Esophagus squamous epithelium (tissue), 5 donors: ENCODE data around the gene BACH2. TPM values are rescaled to one million over a fixed set of nuclear protein-coding genes. Genes with fewer than 3 reads are reported as not detected.
A peak's percentile ranks its signal among the peaks of the same experiment; 100 is the strongest.

Source experiments
- DNase-seq: peaks from one replicate; lab custom pipeline; 2025; lab: John Stamatoyannopoulos, UW
- H3K27ac ChIP-seq, 4 donors: fragments of 200-600 bp; sonication (generic); one replicate each; pipeline ENCODE4 v1.5.1; 2016 to 2019; ENCODE audit warnings: mild to moderate bottlenecking in 1 of 4
- H3K27me3 ChIP-seq, 4 donors: fragments of 200-600 bp; sonication (generic); 1 replicate in 3 of 4; 2 replicates in 1 of 4; pipeline versions ENCODE4 v1.5.1 to v1.6.0; 2017 to 2021; ENCODE audit warnings: antibody characterized with exemption in 1 of 4
- H3K36me3 ChIP-seq, 3 donors: fragments of 200-600 bp; sonication (generic); one replicate each; pipeline ENCODE4 v1.5.1; 2016 to 2019
- H3K4me1 ChIP-seq, 3 donors: fragments of 200-600 bp; sonication (generic); one replicate each; pipeline ENCODE4 v1.5.1; 2017 to 2019
- H3K4me3 ChIP-seq, 4 donors: fragments of 200-600 bp; sonication (generic); 1 replicate in 3 of 4; 2 replicates in 1 of 4; pipeline ENCODE4 v1.5.1; 2016 to 2019; ENCODE audit warnings: mild to moderate bottlenecking in 2 of 4, moderate library complexity in 1 of 4
- H3K9me3 ChIP-seq, 3 donors: fragments of 200-600 bp; sonication (generic); one replicate each; pipeline ENCODE4 v1.5.1; 2016 to 2019
- POLR2A ChIP-seq, 4 donors: fragments of 450-650 bp; IDR thresholded peaks; one replicate each; pipeline ENCODE4 v1.6.1; 2017; ENCODE audit warnings: antibody characterized with exemption in 4 of 4, mild to moderate bottlenecking in 4 of 4, moderate library complexity in 3 of 4
- WGBS, 2 donors: methylation state at CpG; one replicate each; pipeline ENCODE4 v1.1.5; 2018; 5-methylcytosine and 5-hydroxymethylcytosine counted together
- intact Hi-C: fragments of 100-400 bp; cut with DNase I; formaldehyde crosslinking; loops from one replicate; pipeline ENCODE4 v1.15.0; 2022
- total RNA-seq, 4 donors: library from RNA; depleted of rRNA; stranded (reverse); fragments of >200 nt; gene quantifications; one replicate each; pipeline ENCODE4 v1.1.0, GENCODE V29; 2016
- TF ChIP-seq, protein P1 (sequence below), 6 experiments: fragments of 450-650 bp in 4 of 6; fragments of 200-600 bp in 2 of 6; sonication (generic) in 2 of 6; IDR thresholded peaks; one replicate each; pipeline ENCODE4 v1.5.1; 2016 to 2019; ENCODE audit warnings: antibody characterized with exemption in 6 of 6, mild to moderate bottlenecking in 4 of 6, moderate library complexity in 4 of 6
- donor health status: DM: yes; HTN: yes; CAD: no.

BACH2 gene
- total RNA-seq, 4 donors from 2014 or later = 0.22 to 6.1 (median 0.66) TPM

DNA sequence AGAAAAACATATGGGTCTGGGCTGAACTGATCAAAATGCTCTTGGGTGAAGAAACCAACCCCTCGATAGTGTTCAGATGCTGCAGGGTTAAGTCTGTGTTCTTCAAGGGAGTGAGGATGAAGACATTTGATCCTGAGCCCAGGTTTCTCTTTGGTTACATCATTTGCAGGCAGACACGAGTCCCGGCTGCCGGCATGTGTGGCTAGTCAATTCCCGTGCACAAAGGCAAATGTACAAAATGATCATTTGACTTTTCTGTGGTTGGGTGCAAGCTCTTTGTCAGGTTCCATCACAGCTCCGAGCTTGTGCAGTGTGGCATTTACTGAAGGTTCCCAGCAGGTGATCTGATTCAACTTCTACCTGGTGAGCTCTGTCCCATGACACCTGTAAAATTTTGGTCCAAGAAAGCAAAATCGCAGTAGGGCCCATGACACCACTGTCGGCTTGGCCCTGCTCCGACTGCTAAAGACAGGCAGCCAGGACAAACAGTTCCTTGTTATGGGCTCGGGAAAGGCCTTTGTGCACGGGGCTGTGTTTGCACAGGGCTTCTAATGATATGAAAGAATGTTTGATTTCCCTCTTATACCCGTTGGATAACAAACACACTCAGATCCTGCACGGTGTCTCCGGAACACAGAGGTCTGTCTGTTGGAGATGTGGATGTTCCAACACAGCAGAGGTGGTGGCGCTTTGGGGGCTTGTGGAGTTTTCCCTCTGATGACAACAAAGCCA is 355.4 kb downstream of the BACH2 start:
- WGBS, 2 donors = 41 to 42% methylated on average over 12 to 13 of the region's 15 CpGs
- H3K27ac ChIP-seq = no peak overlapping the region

DNA sequence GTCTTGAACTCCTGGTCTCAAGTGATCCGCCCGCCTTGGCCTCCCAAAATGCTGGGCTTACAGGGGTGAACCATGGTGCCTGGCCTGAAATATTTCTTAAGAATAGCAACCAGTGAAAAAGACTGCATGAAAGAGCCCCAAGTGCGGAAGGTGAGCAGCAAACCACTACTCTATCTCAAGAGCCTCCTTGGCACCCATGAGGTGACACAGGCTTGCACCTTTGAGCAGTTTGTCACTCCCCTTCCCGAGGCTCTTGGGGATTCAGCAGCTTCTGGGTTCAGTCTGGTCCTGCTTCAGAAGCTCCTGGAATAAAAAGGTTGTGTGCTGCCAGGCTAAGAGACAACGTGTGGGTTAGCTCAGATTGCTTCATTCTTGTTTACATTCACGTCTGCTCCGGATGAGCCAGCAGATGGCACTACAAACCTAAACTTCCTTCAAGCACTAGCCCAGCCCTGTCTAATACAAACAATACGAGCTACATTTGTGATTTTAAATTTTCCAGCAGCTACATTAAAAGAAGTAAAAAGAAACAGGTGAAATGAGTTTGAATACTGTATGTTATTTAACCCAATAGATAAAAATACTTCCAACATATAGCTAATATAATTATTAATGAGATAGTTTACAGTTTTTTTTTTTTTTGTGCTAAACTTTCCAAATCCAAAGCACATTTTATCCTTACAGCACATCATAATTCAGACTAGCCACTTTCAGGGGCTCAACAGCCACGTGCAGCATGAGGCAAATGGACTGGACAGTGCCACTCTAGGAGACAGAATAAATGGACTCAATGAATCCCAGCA is 356.2 kb downstream of the BACH2 start:
- H3K9me3 ChIP-seq = no peaks in the 10 kb centered on the region
- DNase-seq = no peak
- WGBS, 2 donors = 18 to 23% methylated on average over 7 to 8 of the region's 9 CpGs
- no peak for TF ChIP-seq POLR2A (IDR thresholded peaks at IDR 0.05)
- TF ChIP-seq, protein P1, sequence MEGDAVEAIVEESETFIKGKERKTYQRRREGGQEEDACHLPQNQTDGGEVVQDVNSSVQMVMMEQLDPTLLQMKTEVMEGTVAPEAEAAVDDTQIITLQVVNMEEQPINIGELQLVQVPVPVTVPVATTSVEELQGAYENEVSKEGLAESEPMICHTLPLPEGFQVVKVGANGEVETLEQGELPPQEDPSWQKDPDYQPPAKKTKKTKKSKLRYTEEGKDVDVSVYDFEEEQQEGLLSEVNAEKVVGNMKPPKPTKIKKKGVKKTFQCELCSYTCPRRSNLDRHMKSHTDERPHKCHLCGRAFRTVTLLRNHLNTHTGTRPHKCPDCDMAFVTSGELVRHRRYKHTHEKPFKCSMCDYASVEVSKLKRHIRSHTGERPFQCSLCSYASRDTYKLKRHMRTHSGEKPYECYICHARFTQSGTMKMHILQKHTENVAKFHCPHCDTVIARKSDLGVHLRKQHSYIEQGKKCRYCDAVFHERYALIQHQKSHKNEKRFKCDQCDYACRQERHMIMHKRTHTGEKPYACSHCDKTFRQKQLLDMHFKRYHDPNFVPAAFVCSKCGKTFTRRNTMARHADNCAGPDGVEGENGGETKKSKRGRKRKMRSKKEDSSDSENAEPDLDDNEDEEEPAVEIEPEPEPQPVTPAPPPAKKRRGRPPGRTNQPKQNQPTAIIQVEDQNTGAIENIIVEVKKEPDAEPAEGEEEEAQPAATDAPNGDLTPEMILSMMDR (IDR thresholded peaks at IDR 0.05) = peak in 5 of 6 experiments; percentile 53 to 82 (median 75)
- no peaks in the 10 kb centered on the region for H3K36me3 ChIP-seq
- no peak overlapping the region for H3K4me3 ChIP-seq
- H3K4me1 ChIP-seq = peaks cover 0 to 20% (median 0%) of the 10 kb centered on the region in 3 donors
- H3K27me3 ChIP-seq = no peaks in the 10 kb centered on the region
- no peak overlapping the region for H3K27ac ChIP-seq
- intact Hi-C loops = loop anchor here (5.0 kb wide), 1 partner anchor 537 kb away; no protein-coding TSS in a partner anchor

More for the DNA sequence above, 355.4 kb downstream of the BACH2 start:
- intact Hi-C loops = loop anchor here (5.0 kb wide), 1 partner anchor 536 kb away; no protein-coding TSS in a partner anchor
- H3K36me3 ChIP-seq = no peaks in the 10 kb centered on the region
- H3K4me3 ChIP-seq = no peak overlapping the region
- peaks cover 0 to 20% (median 0%) of the 10 kb centered on the region in 3 donors for H3K4me1 ChIP-seq
- H3K9me3 ChIP-seq = no peaks in the 10 kb centered on the region
- no peak for DNase-seq
- TF ChIP-seq POLR2A (IDR thresholded peaks at IDR 0.05) = no peak
- TF ChIP-seq, protein P1 (IDR thresholded peaks at IDR 0.05) = no peak
- H3K27me3 ChIP-seq = no peaks in the 10 kb centered on the region

DNA sequence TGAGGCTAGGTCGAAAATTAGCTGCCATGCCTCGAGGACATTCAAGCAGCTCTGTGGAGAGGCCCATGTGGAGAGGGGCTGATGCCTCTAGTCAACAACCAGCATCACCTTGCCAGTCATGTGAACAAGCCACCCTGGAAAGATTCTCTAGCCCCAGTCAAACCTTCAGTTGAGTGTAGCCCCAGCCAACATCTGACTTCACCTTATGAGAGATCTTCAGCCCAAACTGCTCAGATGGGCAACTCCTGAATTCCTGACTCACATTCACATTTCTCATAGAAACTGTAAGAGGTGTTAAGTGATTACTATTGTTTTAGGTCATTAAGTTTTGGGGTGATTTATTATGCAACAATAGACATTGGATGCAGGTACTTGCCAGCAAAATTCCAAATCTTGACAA is 357.5 kb downstream of the BACH2 start:
- no peak for DNase-seq
- WGBS, 2 donors = 81 to 94% methylated on average over 2 of the region's 2 CpGs
- Histone ChIP-seq H3K36me3 (no peaks in the 10 kb centered on the region), H3K27me3 (no peaks in the 10 kb centered on the region), H3K27ac (no peak overlapping the region), H3K4me3 (no peak overlapping the region), H3K9me3 (no peaks in the 10 kb centered on the region), H3K4me1 (peaks cover 0 to 20% (median 0%) of the 10 kb centered on the region in 3 donors)
- intact Hi-C loops = loop anchor here (10.0 kb wide), 1 partner anchor 456 kb away; no protein-coding TSS in a partner anchor
- TF ChIP-seq, protein P1 (IDR thresholded peaks at IDR 0.05) = no peak
- no peak for TF ChIP-seq POLR2A (IDR thresholded peaks at IDR 0.05)

DNA sequence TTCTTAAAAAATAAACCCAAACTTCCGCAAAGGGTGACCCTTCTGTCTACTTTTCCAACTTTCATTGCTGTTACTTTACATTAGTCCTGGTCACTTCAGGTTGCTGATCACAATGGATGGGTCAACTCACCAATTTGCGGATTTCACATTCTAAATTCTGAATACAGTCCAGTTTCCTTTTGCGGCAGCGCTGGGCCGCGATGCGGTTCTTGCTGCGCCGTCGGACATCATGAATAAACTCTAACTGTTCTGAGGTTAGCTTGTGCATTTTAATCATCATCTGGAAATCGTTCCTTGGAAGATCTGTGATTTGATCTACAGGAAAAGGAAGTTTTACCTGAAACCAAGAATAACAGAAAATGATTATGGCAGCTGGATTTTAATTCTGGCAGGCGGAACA is 358.6 kb downstream of the BACH2 start:
- TF ChIP-seq, protein P1 (IDR thresholded peaks at IDR 0.05) = no peak
- no peak for TF ChIP-seq POLR2A (IDR thresholded peaks at IDR 0.05)
- WGBS, 2 donors = 81 to 87% methylated on average over 6 to 12 of the region's 12 CpGs
- peaks cover 0 to 20% (median 0%) of the 10 kb centered on the region in 3 donors for H3K4me1 ChIP-seq

More for the DNA sequence above, 358.6 kb downstream of the BACH2 start:
- intact Hi-C loops = loop anchor here (10.0 kb wide), 1 partner anchor 457 kb away; no protein-coding TSS in a partner anchor
- H3K4me3 ChIP-seq = no peak overlapping the region
- H3K36me3 ChIP-seq = no peaks in the 10 kb centered on the region
- no peak overlapping the region for H3K27ac ChIP-seq
- DNase-seq = no peak
- H3K27me3 ChIP-seq = no peaks in the 10 kb centered on the region
- H3K9me3 ChIP-seq = no peaks in the 10 kb centered on the region
